Glutamatergic neuron (in vitro differentiated cells): Measurements from ENCODE around the gene NAP1L4. TPM values are rescaled to one million over a fixed set of nuclear protein-coding genes. Genes with fewer than 3 reads are reported as not detected.
A peak's percentile ranks its signal among the peaks of the same experiment; 100 is the strongest.

Experiments
- DNase-seq: peaks from one replicate; pipeline ENCODE4 v3.0.0; 2022
- H3K27ac Mint-ChIP-seq: one replicate; pipeline ENCODE4 v1.8.0; 2020; ENCODE audit warnings: mild to moderate bottlenecking, mixed read lengths, inconsistent platforms; ENCODE audit not compliant: unreplicated experiment
- H3K27me3 Mint-ChIP-seq: one replicate; pipeline ENCODE4 v1.8.0; 2020; ENCODE audit warnings: mild to moderate bottlenecking, moderate library complexity, mixed read lengths, inconsistent platforms; ENCODE audit not compliant: unreplicated experiment
- H3K36me3 Mint-ChIP-seq: one replicate; pipeline ENCODE4 v1.8.0; 2020; ENCODE audit warnings: mild to moderate bottlenecking, mixed read lengths, inconsistent platforms; ENCODE audit not compliant: unreplicated experiment
- H3K4me1 Mint-ChIP-seq: one replicate; pipeline ENCODE4 v1.8.0; 2020; ENCODE audit warnings: mild to moderate bottlenecking, low read depth, mixed read lengths, inconsistent platforms; ENCODE audit not compliant: unreplicated experiment
- H3K4me3 Mint-ChIP-seq: one replicate; pipeline ENCODE4 v1.8.0; 2020; ENCODE audit warnings: mild to moderate bottlenecking, mixed read lengths, inconsistent platforms; ENCODE audit not compliant: unreplicated experiment
- H3K9me3 Mint-ChIP-seq: one replicate; pipeline ENCODE4 v1.8.0; 2020; ENCODE audit warnings: mild to moderate bottlenecking, moderate library complexity, mixed read lengths, inconsistent platforms; ENCODE audit not compliant: unreplicated experiment
- CTCF ChIP-seq: fragments of 200-600 bp; sonication (generic); IDR thresholded peaks from one replicate; pipeline ENCODE4 v1.5.0; 2021; ENCODE audit not compliant: partially characterized antibody, unreplicated experiment
- total RNA-seq: library from RNA; stranded (reverse); fragmentation: NEBNext Ultra II Directional; extraction: Animal tissue kit (Norgen Biotek cat#: 25700); gene quantifications from one replicate; pipeline ENCODE4 v1.2.1, GENCODE V29; 2021; ENCODE audit not compliant: unreplicated experiment

NAP1L4 gene
- total RNA-seq, 1 donor from 2014 or later = 209 TPM

GRCh38 chr11:2980168-2980840, 11.8 kb downstream of the NAP1L4 start:
- Mint-ChIP-seq H3K27me3 (peaks cover 4% of the 10 kb centered on the region), H3K4me3 (no peak overlapping the region), H3K9me3 (no peaks in the 10 kb centered on the region), H3K4me1 (peaks cover 3% of the 10 kb centered on the region), H3K27ac (no peak overlapping the region), H3K36me3 (peaks cover 4% of the 10 kb centered on the region)
- no peak for DNase-seq
- TF ChIP-seq CTCF = no peak

GRCh38 chr11:2977113-2977512, 15.0 kb downstream of the NAP1L4 start:
- peaks cover 3% of the 10 kb centered on the region for H3K4me1 Mint-ChIP-seq
- H3K36me3 Mint-ChIP-seq = no peaks in the 10 kb centered on the region
- no peaks in the 10 kb centered on the region for H3K9me3 Mint-ChIP-seq
- no peak for DNase-seq
- TF ChIP-seq CTCF = no peak
- H3K27me3 Mint-ChIP-seq = peaks cover 2% of the 10 kb centered on the region
- H3K4me3 Mint-ChIP-seq = no peak overlapping the region
- H3K27ac Mint-ChIP-seq = peak overlapping the region; percentile 14

GRCh38 chr11:2976294-2977063, 15.7 kb downstream of the NAP1L4 start:
- Mint-ChIP-seq H3K27me3 (peaks cover 2% of the 10 kb centered on the region), H3K4me3 (no peak overlapping the region), H3K36me3 (no peaks in the 10 kb centered on the region), H3K9me3 (no peaks in the 10 kb centered on the region), H3K4me1 (peaks cover 1% of the 10 kb centered on the region), H3K27ac (no peak overlapping the region)
- no peak for TF ChIP-seq CTCF
- no peak for DNase-seq

- no peaks in the 10 kb centered on the region for H3K36me3 Mint-ChIP-seq
- TF ChIP-seq CTCF = peak; percentile 15
- peaks cover 2% of the 10 kb centered on the region for H3K27me3 Mint-ChIP-seq
- no peaks in the 10 kb centered on the region for H3K9me3 Mint-ChIP-seq
- H3K4me3 Mint-ChIP-seq = no peak overlapping the region
- DNase-seq = no peak
- no peak overlapping the region for H3K27ac Mint-ChIP-seq
- H3K4me1 Mint-ChIP-seq = peaks cover 3% of the 10 kb centered on the region
Measured at GRCh38 chr11:2975594-2975993, 16.5 kb downstream of the NAP1L4 start.

GRCh38 chr11:2974272-2974671, 17.9 kb downstream of the NAP1L4 start:
- peaks cover 5% of the 10 kb centered on the region for H3K4me1 Mint-ChIP-seq
- no peak overlapping the region for H3K27ac Mint-ChIP-seq
- no peak for TF ChIP-seq CTCF
- H3K36me3 Mint-ChIP-seq = no peaks in the 10 kb centered on the region
- H3K27me3 Mint-ChIP-seq = peaks cover 2% of the 10 kb centered on the region
- H3K9me3 Mint-ChIP-seq = no peaks in the 10 kb centered on the region
- no peak overlapping the region for H3K4me3 Mint-ChIP-seq
- no peak for DNase-seq
